ENCODE results near the gene DPYSL4.
"Not testable (repeated sequence)": the region's sequence is repeated elsewhere in the genome, so short reads cannot be mapped to it uniquely, and the experiment has no call there.

The DPYSL4 gene

GRCh38 chr10:132150777-132151176, 36.0 kb upstream of the DPYSL4 start:
- no peak for DNase-seq

- no peak for DNase-seq
Observed at GRCh38 chr10:132151286-132151950, 35.3 kb upstream of the DPYSL4 start.

GRCh38 chr10:132151951-132152505, 34.7 kb upstream of the DPYSL4 start:
- no peak for DNase-seq

- DNase-seq, result no peak
Observed at GRCh38 chr10:132152896-132153580, 33.7 kb upstream of the DPYSL4 start.

- no peak for DNase-seq
Observed at GRCh38 chr10:132153616-132154217, 33.0 kb upstream of the DPYSL4 start.

GRCh38 chr10:132154440-132154839, 32.3 kb upstream of the DPYSL4 start:
- no peak for DNase-seq

- DNase-seq, result no peak
Observed at GRCh38 chr10:132154931-132155330, 31.8 kb upstream of the DPYSL4 start.

GRCh38 chr10:132155723-132156381, 30.9 kb upstream of the DPYSL4 start:
- DNase-seq, result no peak

- DNase-seq, result no peak
Observed at GRCh38 chr10:132156382-132156781, 30.4 kb upstream of the DPYSL4 start.

- DNase-seq, result no peak
Observed at GRCh38 chr10:132157101-132157500, 29.6 kb upstream of the DPYSL4 start.

GRCh38 chr10:132158122-132158741, 28.5 kb upstream of the DPYSL4 start:
- DNase-seq, result peak; percentile 55

- DNase-seq, result peak; percentile 39
Observed at GRCh38 chr10:132158823-132159222, 27.9 kb upstream of the DPYSL4 start.

- DNase-seq, result peak; percentile 37
Observed at GRCh38 chr10:132159302-132160230, 27.2 kb upstream of the DPYSL4 start.

GRCh38 chr10:132160231-132160630, 26.5 kb upstream of the DPYSL4 start:
- not testable (repeated sequence) for DNase-seq

- DNase-seq, result not testable (repeated sequence)
Observed at GRCh38 chr10:132160834-132161622, 25.7 kb upstream of the DPYSL4 start.

GRCh38 chr10:132162021-132162531, 24.7 kb upstream of the DPYSL4 start:
- DNase-seq, result peak; percentile 30

- DNase-seq, result no peak
Observed at GRCh38 chr10:132162590-132163277, 24.0 kb upstream of the DPYSL4 start.

GRCh38 chr10:132163278-132163765, 23.4 kb upstream of the DPYSL4 start:
- peak; percentile 45 for DNase-seq

- DNase-seq, result no peak
Observed at GRCh38 chr10:132163826-132164515, 22.8 kb upstream of the DPYSL4 start.

Data from activated T-cell treated with anti-CD3 and anti-CD28 coated beads, Interleukin-2, amount 50 U/mL, for 1 hour (primary cell).